K562 (cell line): ENCODE data around the gene MCRS1. TPM values are rescaled to one million over a fixed set of nuclear protein-coding genes. Genes with fewer than 3 reads are reported as not detected.

Experiments
- ATAC-seq: fragments of 200-7000 bp; cut with Tn5 transposase; 3 replicates; pipeline ENCODE4 v1.9.1; 2020; ENCODE audit warnings: moderate library complexity
- BruUV-seq: library from RNA; stranded (reverse); fragments of 400-500 nt; replicated peaks from 2 replicates; lab custom pipeline; 2021; lab: Mats Ljungman, UMichigan
- CTCF ChIA-PET: fragments of 300-600 bp; formaldehyde crosslinking; extraction: SDS; loops from one replicate; lab custom pipeline; 2021; ENCODE audit warnings: low intra/inter-chr PET ratio; lab: Yijun Ruan, JAX
- POLR2A ChIA-PET: fragments of 300-600, 350-650 bp; sonication (Branson Sonifier 250); formaldehyde crosslinking; extraction: SDS; loops from one replicate; lab custom pipeline; 2021; ENCODE audit warnings: antibody characterized with exemption, inconsistent platforms; lab: Yijun Ruan, JAX
- DNase-seq, 4 experiments: peaks; one replicate each; pipeline versions ENCODE4 v3.0.0 to v3.0.0-alpha.2; 2011 to 2018; ENCODE audit warnings: low spot score in 3 of 4, mixed read lengths in 3 of 4; ENCODE audit errors: extremely low read depth in 1 of 4
- FAIRE-seq: peaks from 2 replicates; lab custom pipeline; 2011; peaks lifted over from hg19 to GRCh38; lab: Jason Lieb, UNC
- H2AFZ ChIP-seq: 2 replicates; pipeline ENCODE4 v1.6.0; 2011; ENCODE audit warnings: low read depth, low read length, control low read depth, inconsistent platforms
- H3K27ac ChIP-seq: fragments of 200-600 bp; 3 replicates; pipeline ENCODE4 v1.8.0; 2011; ENCODE audit warnings: low read depth, mild to moderate bottlenecking, control low read depth, inconsistent platforms, low read length, moderate library complexity, mixed read lengths; ENCODE audit errors: extremely low read depth
- H3K27me3 ChIP-seq, 2 experiments: fragments of 300-600 bp in 1 of 2; 2 replicates in 1 of 2; 3 replicates in 1 of 2; pipeline versions ENCODE4 v1.6.0 to v1.8.0; 2011; ENCODE audit warnings: inconsistent platforms in 2 of 2, low read length in 2 of 2, mild to moderate bottlenecking in 1 of 2, mixed read lengths in 1 of 2, moderate library complexity in 1 of 2; ENCODE audit not compliant: control insufficient read depth in 2 of 2, insufficient read depth in 2 of 2
- H3K36me3 ChIP-seq: fragments of 300-600 bp; 3 replicates; pipeline ENCODE4 v1.8.0; 2011; ENCODE audit warnings: mild to moderate bottlenecking, low read length, inconsistent platforms; ENCODE audit not compliant: control insufficient read depth, insufficient read depth
- H3K4me1 ChIP-seq, 2 experiments: fragments of 200-600 bp in 1 of 2; replicated peaks in 1 of 2; 2 replicates in 1 of 2; 3 replicates in 1 of 2; pipeline versions ENCODE4 v1.5.1 to v1.8.0; 2011; ENCODE audit warnings: inconsistent platforms in 2 of 2, low read length in 2 of 2, mild to moderate bottlenecking in 1 of 2, mixed read lengths in 1 of 2, moderate library complexity in 1 of 2; ENCODE audit not compliant: control insufficient read depth in 2 of 2, insufficient read depth in 2 of 2
- H3K4me2 ChIP-seq: 2 replicates; pipeline ENCODE4 v1.6.1; 2011; ENCODE audit warnings: low read length, control low read depth, inconsistent platforms, mixed read lengths; ENCODE audit not compliant: insufficient read depth
- H3K4me3 ChIP-seq: fragments of 200-600 bp; sonication (generic), shearing (Covaris generic); 2 replicates; pipeline ENCODE4 v1.5.1; 2016; ENCODE audit warnings: control low read depth, inconsistent platforms
- H3K79me2 ChIP-seq: fragments of 200-600 bp; 3 replicates; pipeline ENCODE4 v1.8.0; 2011; ENCODE audit warnings: low read length, inconsistent platforms; ENCODE audit not compliant: control insufficient read depth, insufficient read depth
- H3K9ac ChIP-seq, 2 experiments: 2 replicates each; pipeline versions ENCODE4 v1.6.0 to v1.6.1; 2011; ENCODE audit warnings: low read depth in 2 of 2, low read length in 2 of 2, control low read depth in 1 of 2, inconsistent platforms in 1 of 2, mild to moderate bottlenecking in 1 of 2, mixed read lengths in 1 of 2; ENCODE audit not compliant: insufficient read depth in 1 of 2
- H3K9me1 ChIP-seq: one replicate; pipeline ENCODE4 v1.6.0; 2011; ENCODE audit warnings: inconsistent platforms, mild to moderate bottlenecking, low read length, moderate library complexity; ENCODE audit not compliant: control insufficient read depth, insufficient read depth
- H3K9me3 ChIP-seq: replicated peaks from 2 replicates; pipeline ENCODE4 v1.5.1; 2011; ENCODE audit warnings: low read depth, low read length, inconsistent platforms; ENCODE audit not compliant: control insufficient read depth, insufficient read depth
- H4K20me1 ChIP-seq: replicated peaks from 2 replicates; pipeline ENCODE4 v1.6.1; 2011; ENCODE audit warnings: low read length, inconsistent platforms, mixed read lengths; ENCODE audit not compliant: control insufficient read depth, insufficient read depth
- HMG20B ChIP-seq: fragments of 250-450 bp; sonication (Bioruptor Pico); IDR thresholded peaks from 2 replicates; pipeline ENCODE4 v1.5.0; 2021; ENCODE audit warnings: mild to moderate bottlenecking
- MXI1 ChIP-seq: IDR thresholded peaks from 2 replicates; pipeline ENCODE4 v1.6.1; 2011; ENCODE audit warnings: low read depth, mild to moderate bottlenecking, improper control_type of control experiment, low read length
- NBN ChIP-seq: fragments of 450-650 bp; IDR thresholded peaks from 2 replicates; pipeline ENCODE4 v1.6.1; 2016; ENCODE audit warnings: low read depth, mild to moderate bottlenecking
- NCOA6 ChIP-seq: fragments of 450-650 bp; IDR thresholded peaks from 2 replicates; pipeline ENCODE4 v1.6.1; 2017; ENCODE audit warnings: mild to moderate bottlenecking
- NONO ChIP-seq, 2 experiments: fragments of 200-400 bp in 1 of 2; fragments of 450-650 bp in 1 of 2; formaldehyde crosslinking in 1 of 2; IDR thresholded peaks; 2 replicates each; pipeline ENCODE4 v1.6.1; 2017; ENCODE audit warnings: low read depth in 2 of 2, mild to moderate bottlenecking in 2 of 2, moderate library complexity in 2 of 2, low read length in 1 of 2
- NR2C1 ChIP-seq, 2 experiments: fragments of 450-650 bp; IDR thresholded peaks; 2 replicates each; pipeline ENCODE4 v1.6.1; 2017; ENCODE audit warnings: mild to moderate bottlenecking in 2 of 2, antibody characterized with exemption in 1 of 2, inconsistent platforms in 1 of 2, missing compliant biosample characterization in 1 of 2, missing genetic modification characterization in 1 of 2
- POLR2B ChIP-seq: fragments of 450-650 bp; IDR thresholded peaks from 2 replicates; pipeline ENCODE4 v1.6.1; 2018; ENCODE audit warnings: low read depth; ENCODE audit not compliant: partially characterized antibody
- SREBF1 ChIP-seq: fragments of 150-350 bp; IDR thresholded peaks from 2 replicates; pipeline ENCODE4 v1.6.1; 2014; ENCODE audit warnings: antibody characterized with exemption, low read depth, low read length, borderline replicate concordance
- U2AF2 ChIP-seq: fragments of 200-400 bp; formaldehyde crosslinking; optimal IDR thresholded peaks from 2 replicates; pipeline ENCODE3; 2017; ENCODE audit warnings: low read depth, mild to moderate bottlenecking, low read length
- ZNF766 ChIP-seq: fragments of 200-800 bp; sonication (Bioruptor generic); conservative IDR thresholded peaks from 2 replicates; pipeline ENCODE4 v1.6.1; 2016; ENCODE audit warnings: missing genetic modification characterization, missing compliant biosample characterization
- ZNF79 ChIP-seq: fragments of 250-450 bp; sonication (Bioruptor Pico); IDR thresholded peaks from 2 replicates; pipeline ENCODE4 v1.4.0; 2020; ENCODE audit warnings: low read depth, mild to moderate bottlenecking, moderate library complexity
- WGBS: fragments of 100-300 bp; shearing (Covaris generic); methylation state at CpG from one replicate; pipeline ENCODE4 v1.1.6; 2016; ENCODE audit warnings: low coverage, mixed read lengths; ENCODE audit not compliant: insufficient coverage; ENCODE audit errors: missing lambda C conversion rate; 5-methylcytosine and 5-hydroxymethylcytosine counted together
- in situ Hi-C: fragments of 300-500 bp; cut with MboI; formaldehyde crosslinking; loops from 4 replicates; pipeline ENCODE4 v1.15.0; 2018; ENCODE audit warnings: inconsistent platforms, mixed read lengths
- intact Hi-C: fragments of 100-400 bp; cut with micrococcal nuclease; formaldehyde crosslinking; loops from 2 replicates; pipeline ENCODE4 v1.14.2; 2022
- polyA plus RNA-seq, 8 experiments: library from polyadenylated mRNA; depleted of rRNA in 4 of 8; stranded (reverse) in 5 of 8; unstranded in 3 of 8; fragments of >200 nt; fragmentation: Nextera tagmentation in 2 of 8; fragmentation: Illumina TruSeq in 1 of 8; extraction: Ambion mirVana in 2 of 8; extraction: Trizol in 1 of 8; gene quantifications; 2 replicates each; pipeline versions ENCODE4 v1.2.1 to v1.2.3, GENCODE V29; 2011 to 2014; ENCODE audit warnings: inconsistent platforms in 1 of 8, missing spikeins in 1 of 8
- total RNA-seq, 7 experiments: library from RNA; depleted of rRNA in 6 of 7; stranded (reverse); fragments of >200 nt in 6 of 7; fragmentation: Illumina TruSeq in 2 of 7; extraction: Trizol in 2 of 7; gene quantifications; 2 replicates each; pipeline versions ENCODE4 v1.2.1 to v1.2.3, GENCODE V29; 2011 to 2021; ENCODE audit warnings: low replicate concordance in 1 of 7
- TF ChIP-seq, protein P1 (sequence below): sonication (generic); formaldehyde crosslinking; IDR thresholded peaks from 2 replicates; pipeline ENCODE4 v1.8.1; 2023; ENCODE audit warnings: mild to moderate bottlenecking, missing genetic modification reagents
- TF ChIP-seq, protein P2 (sequence below): fragments of 450-650 bp; formaldehyde crosslinking; IDR thresholded peaks from 2 replicates; pipeline ENCODE4 v1.4.0; 2022; ENCODE audit warnings: missing genetic modification characterization
- TF ChIP-seq, protein P3 (sequence below), 2 experiments: fragments of 450-650 bp in 1 of 2; IDR thresholded peaks; 2 replicates each; pipeline ENCODE4 v1.6.1; 2011 to 2017; ENCODE audit warnings: low read depth in 2 of 2, antibody characterized with exemption in 1 of 2, borderline replicate concordance in 1 of 2, low read length in 1 of 2, mild to moderate bottlenecking in 1 of 2, mixed read lengths in 1 of 2; ENCODE audit not compliant: control insufficient read depth in 1 of 2

The MCRS1 gene
- total and polyA plus RNA-seq, 9 of the 15 experiments (the other 6 are each of a cell fraction or from before 2014, with no cell fraction given) = 50.0 to 100 (median 73.2) TPM

DNA sequence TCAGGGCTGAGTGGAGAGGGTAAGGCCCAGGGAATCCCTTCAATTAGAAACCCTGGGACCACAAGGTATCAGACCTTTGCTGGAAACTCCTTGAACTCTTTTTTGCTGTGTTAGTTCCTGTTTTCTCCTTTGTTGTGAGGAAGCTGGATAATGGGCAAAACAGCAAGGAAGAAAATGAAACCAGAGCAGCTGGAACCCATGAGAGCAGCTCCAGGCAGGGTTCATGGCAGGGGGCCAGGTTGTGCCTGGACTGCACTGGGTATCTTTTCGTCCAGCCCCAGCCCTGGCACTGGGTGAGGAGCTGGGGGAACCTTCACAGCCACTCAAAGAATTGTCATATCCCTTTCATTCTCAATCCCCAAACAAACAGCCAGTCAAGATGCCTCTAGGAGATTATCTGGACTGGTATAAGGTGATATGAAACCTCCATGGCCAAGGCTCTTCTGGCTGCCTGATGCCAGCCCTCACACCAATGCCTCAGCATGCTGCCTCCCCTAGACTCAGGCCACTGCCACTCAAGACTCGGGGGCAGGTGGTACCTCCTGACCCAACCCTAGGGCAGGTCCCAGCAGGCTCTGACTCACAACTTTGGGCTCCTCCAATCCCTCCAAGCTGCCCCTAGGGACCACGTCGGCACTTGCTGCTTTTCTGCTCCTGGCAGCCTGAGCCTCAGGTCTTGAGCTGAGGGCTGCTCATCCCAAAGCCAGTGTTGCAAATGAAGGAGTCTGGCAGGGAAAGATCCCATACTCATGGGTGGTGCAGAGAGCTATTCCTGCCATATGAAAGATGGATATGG, 21.0 kb upstream of the MCRS1 start:
- Histone ChIP-seq H3K36me3 (peaks cover 21% of the 10 kb centered on the region; the same call in 1 of the 3 replicates), H3K27ac (no peak overlapping the region), H3K27me3 (no peaks in the 10 kb centered on the region), H4K20me1 (no peaks in the 10 kb centered on the region), H3K9me3 (no peaks in the 10 kb centered on the region), H3K4me2 (no peak overlapping the region), H3K9me1 (peaks cover 2% of the 10 kb centered on the region), H3K4me1 (peaks cover 0 to 8% of the 10 kb centered on the region in 2 experiments; a peak in 1 of 5 replicates), H3K79me2 (no peaks in the 10 kb centered on the region), H3K4me3 (no peak overlapping the region), H2AFZ (no peak overlapping the region), H3K9ac (0 out of 4 replicates have a peak overlapping the region, but pooled peaks of 1 of the 2 experiments have one; percentile 47)
- no peak for ATAC-seq
- no TSS peak for BruUV-seq
- POLR2A ChIA-PET = interaction anchor here (0.6 to 1.2 kb wide), 3 partner anchors 11 to 102 kb away, joined by 3 read pairs; no protein-coding TSS in a partner anchor
- intact Hi-C loops (no loop called here), in situ Hi-C loops (no loop called here)
- FAIRE-seq = no peak
- no peak for DNase-seq
- 79% methylated on average over 4 of the region's 4 CpGs for WGBS
- CTCF ChIA-PET = no interaction called here
- TF ChIP-seq ZNF766 (CRISPR knock-in tag) = no peak
- no peak for TF ChIP-seq NCOA6
- no peak for TF ChIP-seq POLR2B
- no peak for TF ChIP-seq U2AF2
- TF ChIP-seq NBN = no peak
- TF ChIP-seq, protein P1, sequence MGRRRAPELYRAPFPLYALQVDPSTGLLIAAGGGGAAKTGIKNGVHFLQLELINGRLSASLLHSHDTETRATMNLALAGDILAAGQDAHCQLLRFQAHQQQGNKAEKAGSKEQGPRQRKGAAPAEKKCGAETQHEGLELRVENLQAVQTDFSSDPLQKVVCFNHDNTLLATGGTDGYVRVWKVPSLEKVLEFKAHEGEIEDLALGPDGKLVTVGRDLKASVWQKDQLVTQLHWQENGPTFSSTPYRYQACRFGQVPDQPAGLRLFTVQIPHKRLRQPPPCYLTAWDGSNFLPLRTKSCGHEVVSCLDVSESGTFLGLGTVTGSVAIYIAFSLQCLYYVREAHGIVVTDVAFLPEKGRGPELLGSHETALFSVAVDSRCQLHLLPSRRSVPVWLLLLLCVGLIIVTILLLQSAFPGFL (CRISPR knock-in tag) = no peak
- TF ChIP-seq, protein P2, sequence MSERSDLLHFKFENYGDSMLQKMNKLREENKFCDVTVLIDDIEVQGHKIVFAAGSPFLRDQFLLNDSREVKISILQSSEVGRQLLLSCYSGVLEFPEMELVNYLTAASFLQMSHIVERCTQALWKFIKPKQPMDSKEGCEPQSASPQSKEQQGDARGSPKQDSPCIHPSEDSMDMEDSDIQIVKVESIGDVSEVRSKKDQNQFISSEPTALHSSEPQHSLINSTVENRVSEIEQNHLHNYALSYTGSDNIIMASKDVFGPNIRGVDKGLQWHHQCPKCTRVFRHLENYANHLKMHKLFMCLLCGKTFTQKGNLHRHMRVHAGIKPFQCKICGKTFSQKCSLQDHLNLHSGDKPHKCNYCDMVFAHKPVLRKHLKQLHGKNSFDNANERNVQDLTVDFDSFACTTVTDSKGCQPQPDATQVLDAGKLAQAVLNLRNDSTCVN (CRISPR knock-in tag) = no peak
- no peak for TF ChIP-seq NONO (IDR thresholded peaks at IDR 0.05; ENCODE audit: low read depth in 2 of 2, low read length in 1 of 2)
- TF ChIP-seq, protein P3, sequence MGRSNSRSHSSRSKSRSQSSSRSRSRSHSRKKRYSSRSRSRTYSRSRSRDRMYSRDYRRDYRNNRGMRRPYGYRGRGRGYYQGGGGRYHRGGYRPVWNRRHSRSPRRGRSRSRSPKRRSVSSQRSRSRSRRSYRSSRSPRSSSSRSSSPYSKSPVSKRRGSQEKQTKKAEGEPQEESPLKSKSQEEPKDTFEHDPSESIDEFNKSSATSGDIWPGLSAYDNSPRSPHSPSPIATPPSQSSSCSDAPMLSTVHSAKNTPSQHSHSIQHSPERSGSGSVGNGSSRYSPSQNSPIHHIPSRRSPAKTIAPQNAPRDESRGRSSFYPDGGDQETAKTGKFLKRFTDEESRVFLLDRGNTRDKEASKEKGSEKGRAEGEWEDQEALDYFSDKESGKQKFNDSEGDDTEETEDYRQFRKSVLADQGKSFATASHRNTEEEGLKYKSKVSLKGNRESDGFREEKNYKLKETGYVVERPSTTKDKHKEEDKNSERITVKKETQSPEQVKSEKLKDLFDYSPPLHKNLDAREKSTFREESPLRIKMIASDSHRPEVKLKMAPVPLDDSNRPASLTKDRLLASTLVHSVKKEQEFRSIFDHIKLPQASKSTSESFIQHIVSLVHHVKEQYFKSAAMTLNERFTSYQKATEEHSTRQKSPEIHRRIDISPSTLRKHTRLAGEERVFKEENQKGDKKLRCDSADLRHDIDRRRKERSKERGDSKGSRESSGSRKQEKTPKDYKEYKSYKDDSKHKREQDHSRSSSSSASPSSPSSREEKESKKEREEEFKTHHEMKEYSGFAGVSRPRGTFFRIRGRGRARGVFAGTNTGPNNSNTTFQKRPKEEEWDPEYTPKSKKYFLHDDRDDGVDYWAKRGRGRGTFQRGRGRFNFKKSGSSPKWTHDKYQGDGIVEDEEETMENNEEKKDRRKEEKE (IDR thresholded peaks at IDR 0.05; ENCODE audit: borderline replicate concordance in 1 of 2, control insufficient read depth in 1 of 2, low read depth in 2 of 2, low read length in 1 of 2) = no peak
- no peak for TF ChIP-seq ZNF79 (CRISPR knock-in tag)
- no peak for TF ChIP-seq NR2C1 (IDR thresholded peaks at IDR 0.05)
- no peak for TF ChIP-seq NR2C1 (tag; IDR thresholded peaks at IDR 0.05)
- TF ChIP-seq SREBF1 = no peak
- TF ChIP-seq MXI1 = no peak
- no peak for TF ChIP-seq HMG20B
